SKM-1 treated with dmso at 0.1 percent for 144 hours (cell line): ENCODE data around the gene FARS2.
A peak's percentile ranks its signal among the peaks of the same experiment; 100 is the strongest.

Experiments
- DNase-seq: peaks from one replicate; lab custom pipeline; 2025; ENCODE audit not compliant: unreplicated experiment; lab: John Stamatoyannopoulos, UW

The FARS2 gene

DNA sequence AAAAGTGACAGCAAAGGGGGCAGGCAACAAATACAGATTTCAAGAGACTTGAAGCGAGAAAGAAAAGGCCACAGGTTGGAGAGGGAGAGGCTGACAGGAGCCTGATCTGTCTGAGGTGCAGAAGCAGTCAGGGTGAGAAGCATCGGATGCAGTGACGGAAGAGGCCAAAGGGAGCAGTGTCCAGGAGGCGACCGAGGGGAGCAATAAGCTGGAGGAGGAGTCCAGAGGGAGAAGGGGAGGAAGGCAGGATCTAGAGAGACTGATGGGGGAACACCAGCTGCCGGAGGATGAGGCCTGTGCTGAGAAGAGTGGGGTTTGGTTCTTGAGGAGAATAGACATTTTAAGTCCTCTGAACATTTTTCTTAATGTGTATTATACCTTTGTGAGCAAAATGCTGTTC lies 23.8 kb downstream of the FARS2 start:
- no peak for DNase-seq

- no peak for DNase-seq
Observed at GRCh38 chr6:5285526-5285925, 24.2 kb downstream of the FARS2 start.

DNA sequence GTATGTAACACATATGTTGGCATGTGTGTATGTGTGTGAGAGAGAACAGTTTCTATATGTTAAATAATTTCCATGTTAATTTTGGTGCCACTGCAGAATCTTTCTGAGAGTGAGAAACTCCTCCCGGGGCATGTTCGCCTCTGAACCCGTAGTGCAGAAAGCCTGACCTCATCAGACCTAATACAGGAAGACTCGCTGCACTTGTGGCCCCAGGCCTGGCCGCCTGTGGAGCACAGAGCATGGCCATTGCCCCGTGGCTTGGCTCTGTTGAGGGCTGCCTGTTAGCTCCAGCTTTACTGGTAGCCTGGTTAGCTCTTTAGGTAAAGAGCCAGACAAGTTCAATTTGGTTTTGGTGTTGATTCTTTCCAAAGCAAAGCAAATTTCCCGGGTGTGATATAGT lies 25.5 kb downstream of the FARS2 start:
- DNase-seq: no peak

DNA sequence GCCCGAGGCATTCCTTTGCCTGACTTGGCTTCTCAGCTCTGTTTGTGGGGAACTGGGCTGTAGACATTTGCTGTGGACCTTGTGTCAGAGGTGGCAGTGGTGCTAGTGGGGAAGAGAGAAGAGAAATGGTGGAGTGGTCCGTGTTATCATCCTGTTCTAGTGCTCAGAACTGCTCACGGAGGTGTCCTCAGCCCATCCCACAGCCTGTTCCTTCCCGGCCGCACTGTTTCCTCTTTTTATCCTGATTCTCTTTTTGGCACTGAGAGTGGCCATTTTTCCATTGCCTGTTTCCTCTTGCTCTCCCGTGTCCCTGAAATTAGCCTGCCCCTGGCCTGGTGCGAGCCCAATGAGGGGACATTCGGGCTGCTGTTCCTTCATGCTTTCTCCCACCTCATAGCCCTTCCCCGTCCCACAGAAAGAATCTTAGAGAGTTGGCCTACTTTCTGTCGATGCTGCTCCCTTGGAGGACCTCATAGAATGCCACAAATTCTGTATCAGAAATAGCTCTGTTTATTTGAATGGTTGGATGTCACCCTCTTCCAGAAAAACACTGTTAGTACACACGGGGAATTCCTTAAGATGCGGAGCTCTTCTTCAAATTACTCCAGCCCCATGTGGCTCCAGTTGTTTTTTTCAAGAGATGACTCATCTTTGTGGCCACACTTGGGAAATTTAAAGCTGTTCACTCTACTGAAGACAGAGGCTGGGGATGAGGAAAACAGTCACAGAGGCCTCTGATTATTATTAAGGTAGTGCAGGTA lies 26.1 kb downstream of the FARS2 start:
- DNase-seq: no peak

DNA sequence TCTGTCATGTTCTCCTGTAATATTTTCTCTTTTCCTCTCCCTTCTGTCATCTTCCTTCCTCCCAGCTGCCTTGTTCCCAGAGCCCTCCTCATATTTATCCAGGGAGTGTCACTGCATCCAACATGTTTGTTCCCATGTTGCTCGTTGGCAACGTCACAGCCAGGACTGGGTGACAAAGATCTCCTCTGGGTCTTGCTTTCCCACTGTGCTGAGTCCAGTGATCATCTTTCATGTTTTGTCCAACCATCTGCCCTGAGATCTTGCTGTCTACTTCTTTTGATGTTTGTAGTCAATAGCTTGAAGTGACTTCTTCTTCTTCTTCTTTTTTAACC lies 26.6 kb downstream of the FARS2 start:
- no peak for DNase-seq

DNA sequence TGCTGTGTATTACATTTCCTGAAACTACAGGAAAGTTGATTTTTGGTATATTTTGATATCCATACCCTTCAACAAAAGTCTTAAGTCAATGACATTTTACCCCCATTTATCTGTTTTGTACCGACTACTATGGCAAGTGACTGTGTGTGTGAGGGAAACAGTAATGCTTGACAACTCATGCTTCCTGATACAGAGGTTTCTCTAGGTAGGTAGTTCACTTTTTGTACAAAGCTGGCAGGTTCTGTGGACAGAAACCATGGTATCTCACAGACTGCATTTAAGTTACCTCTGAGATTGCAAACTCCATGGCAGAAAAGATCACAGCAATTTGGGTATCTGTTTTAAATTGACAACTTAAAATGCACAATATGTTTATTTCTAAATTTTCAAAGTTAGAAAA lies 28.8 kb downstream of the FARS2 start:
- no peak for DNase-seq

GRCh38 chr6:5290500-5290899 lies 29.2 kb downstream of the FARS2 start:
- no peak for DNase-seq

- no peak for DNase-seq
Observed at GRCh38 chr6:5292154-5292553, 30.8 kb downstream of the FARS2 start.

DNA sequence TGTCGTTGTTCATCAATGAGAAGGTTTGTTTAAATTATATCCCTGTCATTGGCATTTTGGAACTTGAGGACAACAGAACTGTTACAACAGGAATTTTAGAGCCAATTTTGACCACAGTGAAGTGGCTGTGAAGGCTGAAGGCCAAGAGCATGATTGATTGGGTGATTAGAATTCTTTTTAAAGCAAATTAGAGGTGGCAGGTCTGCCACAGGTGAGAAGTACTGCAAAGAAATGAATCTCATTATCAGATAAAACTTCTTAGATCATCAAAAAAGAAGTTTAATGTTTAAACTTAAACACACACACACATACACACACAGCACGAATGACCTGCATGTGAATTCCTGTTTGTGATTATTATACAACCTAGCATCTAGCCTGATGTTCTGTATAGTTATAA lies 32.4 kb downstream of the FARS2 start:
- no peak for DNase-seq

GRCh38 chr6:5294392-5295211 lies 33.3 kb downstream of the FARS2 start:
- peak; percentile 52 for DNase-seq

- no peak for DNase-seq
Observed at GRCh38 chr6:5295623-5296022, 34.3 kb downstream of the FARS2 start.

DNA sequence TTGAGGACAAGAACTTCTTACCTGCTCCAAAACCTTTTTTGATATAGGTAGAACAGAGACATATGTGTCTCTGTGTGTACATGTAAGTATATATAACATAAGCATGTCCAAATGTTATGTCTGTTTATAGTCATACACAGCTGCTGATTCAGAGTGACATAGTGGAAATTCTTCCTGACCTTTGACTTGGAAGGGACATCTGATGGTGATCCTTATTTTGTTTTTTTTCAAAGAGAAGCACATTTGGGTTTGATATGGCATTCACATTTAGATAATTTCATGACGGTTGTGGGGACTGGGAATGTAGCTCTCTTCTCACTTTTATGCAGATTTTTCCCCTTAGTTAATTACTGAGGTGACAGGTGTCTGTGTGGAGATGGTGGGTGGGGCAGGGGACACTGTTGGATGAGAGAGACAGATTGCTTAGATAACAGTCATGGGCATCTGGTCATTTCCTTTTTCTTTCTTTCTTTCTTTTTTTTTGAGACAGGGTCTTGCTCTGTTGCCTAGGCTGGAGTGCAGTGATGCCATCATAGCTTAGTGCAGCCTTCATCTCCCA lies 39.0 kb downstream of the FARS2 start:
- no peak for DNase-seq

GRCh38 chr6:5302220-5302946 lies 41.1 kb downstream of the FARS2 start:
- no peak for DNase-seq

DNA sequence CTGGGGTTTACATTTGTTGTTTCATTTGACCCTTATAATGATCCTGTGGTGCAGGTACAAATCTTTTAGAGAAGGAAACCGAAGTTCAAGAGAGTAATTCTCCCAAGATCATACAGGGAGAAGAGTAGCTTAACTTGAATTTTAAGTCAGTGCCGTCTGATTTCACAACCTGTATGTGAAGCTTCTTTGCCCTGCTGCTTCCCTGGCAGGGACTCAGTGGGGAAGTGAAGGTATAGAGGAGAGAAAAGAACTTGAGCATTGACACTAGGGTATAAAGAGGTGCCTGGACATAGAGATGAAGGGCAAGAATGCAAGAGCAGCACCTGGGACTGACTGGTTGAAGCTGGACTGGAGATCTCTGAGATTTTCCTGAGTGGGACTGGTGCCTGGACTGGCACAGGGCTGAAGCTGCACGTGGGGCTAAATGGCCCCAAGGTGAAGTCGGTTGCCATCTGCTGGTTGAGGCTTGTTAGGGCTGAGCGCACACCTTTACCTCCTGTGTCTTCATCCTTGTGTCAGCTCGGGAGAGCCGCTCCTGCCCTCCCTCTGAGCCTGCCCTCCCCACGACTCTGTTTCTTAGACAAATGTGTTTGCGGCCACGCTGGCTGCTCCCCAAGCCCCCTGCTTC lies 41.8 kb downstream of the FARS2 start:
- no peak for DNase-seq

DNA sequence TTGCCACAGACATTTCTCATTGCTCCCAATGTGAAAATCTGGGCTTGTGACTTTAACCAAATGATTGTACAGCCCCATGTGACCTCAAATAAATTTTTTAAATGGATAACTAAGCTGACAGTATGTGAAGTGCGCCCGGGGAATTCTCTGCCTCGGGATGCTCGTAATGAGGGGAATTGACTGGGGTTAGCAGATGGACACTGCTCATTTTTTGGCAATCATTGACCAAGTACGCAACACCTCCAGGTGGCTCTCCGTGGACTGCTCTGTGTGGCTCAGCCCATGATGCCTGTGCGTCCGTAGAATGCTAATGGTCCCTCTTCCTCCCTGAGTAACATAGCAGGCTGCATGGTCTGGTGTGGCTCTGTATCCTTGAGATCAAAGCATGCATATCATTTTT lies 42.4 kb downstream of the FARS2 start:
- no peak for DNase-seq

DNA sequence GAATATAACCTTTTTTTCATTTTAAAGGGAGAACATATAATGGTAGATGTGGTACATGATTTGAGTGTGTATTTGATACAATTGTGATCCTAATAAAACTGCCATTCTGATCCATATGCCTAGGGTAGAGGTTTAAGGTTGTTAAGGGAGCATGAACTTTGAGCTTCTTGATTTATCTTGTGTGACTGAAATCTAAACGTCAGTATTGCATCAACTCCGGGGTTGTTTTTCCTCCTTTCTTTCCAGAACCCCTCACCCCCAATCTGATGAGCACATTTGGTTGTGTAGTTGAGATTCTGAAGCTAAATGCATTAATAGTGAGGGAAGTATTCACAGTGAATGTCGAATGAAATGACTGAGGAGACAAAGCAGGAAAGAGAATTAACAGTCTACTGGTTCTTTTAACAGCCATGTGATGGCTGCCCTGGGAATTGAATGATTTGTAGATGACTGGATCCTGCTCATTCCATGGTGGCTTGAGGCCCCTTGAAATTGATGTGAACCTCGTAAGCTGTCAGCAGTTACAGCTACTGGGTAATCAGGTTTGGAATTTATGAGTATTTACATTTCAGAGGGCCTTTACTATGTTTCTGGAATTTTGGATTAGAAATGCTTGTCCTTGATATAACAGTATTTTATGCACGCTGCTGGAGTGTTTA lies 44.8 kb downstream of the FARS2 start:
- DNase-seq: no peak

DNA sequence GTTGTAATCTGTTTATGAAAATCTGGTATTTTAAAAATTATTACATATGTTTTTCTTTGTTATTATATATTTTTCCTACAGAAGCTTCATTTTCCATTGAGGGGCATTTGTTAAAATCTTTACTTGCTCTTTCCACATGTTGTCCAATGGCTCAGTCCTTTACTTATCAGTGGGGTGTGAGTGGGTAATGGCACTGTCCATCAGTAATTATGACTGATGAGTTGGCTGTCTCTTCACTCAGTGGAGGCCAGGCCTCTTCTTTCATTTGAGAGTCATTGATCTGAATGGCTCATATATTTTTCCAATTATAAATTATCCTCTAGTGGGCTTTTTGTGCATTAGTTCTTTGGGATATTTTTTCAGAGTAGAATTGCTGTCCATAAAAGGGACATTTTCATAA lies 45.7 kb downstream of the FARS2 start:
- DNase-seq: no peak

DNA sequence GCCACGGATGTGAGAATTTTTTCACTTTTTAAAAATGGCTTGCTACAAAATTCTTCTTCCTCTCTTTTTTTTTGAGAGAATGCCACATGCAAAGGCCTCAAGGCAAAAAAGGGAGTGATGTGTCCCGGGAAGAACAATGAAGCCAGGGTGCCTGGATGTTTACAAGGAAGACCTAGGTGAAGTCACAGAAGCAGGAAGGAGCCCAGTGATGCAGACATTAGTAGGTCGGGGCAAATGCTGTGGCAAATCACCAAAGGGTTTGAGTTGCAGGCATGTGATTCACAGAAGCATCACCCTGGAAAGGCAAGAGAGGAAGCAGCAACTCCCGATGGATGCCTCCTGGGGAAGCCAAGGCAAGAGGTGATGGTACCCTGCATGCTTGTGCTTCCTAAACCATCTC lies 46.8 kb downstream of the FARS2 start:
- no peak for DNase-seq

DNA sequence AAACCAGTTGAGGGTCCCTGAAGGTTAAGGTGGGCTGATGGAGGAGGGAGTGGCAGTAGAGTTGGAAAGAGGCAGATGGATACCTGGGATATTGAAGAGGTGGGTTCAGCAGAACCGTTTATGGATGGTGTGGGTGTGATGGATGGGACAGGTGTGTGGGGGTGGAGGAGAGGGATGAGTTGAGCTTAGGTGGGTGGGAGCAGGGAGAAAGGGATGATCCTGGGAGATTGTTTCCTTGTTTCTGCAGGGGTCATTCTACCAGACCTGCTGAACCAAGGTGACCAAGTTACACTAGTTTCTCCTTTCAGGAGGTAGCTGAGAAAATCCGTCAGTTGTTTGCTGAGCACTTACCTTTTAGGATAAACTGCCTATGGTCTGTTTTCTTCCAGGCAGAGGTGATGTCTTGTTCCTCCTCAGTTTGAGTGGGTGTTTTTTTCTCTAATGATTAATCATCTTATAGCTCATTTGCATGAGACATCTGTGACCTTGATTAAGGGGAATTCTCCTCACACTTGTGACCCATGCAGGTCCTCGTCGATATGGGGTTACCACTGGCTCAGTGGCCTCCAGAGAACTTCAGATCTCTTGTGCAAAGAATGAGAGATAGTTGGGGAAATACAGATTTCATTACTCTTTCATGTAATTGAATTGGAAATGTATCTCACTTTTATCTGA lies 53.0 kb downstream of the FARS2 start:
- no peak for DNase-seq

DNA sequence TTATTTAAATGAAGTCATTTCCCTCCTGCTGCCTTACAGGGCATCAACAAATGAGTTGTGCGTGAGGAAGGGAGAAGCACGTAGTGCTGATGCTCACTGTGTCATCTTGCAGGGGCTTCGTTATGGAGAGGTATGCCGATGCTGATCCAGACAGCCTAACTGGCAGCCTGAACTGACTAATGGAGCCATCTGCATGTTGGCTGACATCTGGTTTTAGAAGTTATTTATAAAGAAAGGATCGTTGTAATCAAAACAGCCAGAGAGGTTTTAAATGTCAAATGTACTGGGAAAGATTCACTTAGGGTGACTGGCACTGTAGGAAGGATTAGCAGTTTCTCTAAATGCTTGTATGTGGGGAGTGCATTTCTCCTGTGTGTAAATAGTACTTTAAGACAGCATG lies 54.6 kb downstream of the FARS2 start:
- no peak for DNase-seq
